HepG2 (cell line): Measurements from ENCODE around the gene RPEL1. TPM values are rescaled to one million over a fixed set of nuclear protein-coding genes. Genes with fewer than 3 reads are reported as not detected.

Experiments used
- ATAC-seq: fragments of 200-7000 bp; cut with Tn5 transposase; 3 replicates; pipeline ENCODE4 v1.9.1; 2020; ENCODE audit warnings: mild to moderate bottlenecking, moderate library complexity
- BruUV-seq: library from RNA; stranded (reverse); fragments of 400-500 nt; replicated peaks from 2 replicates; lab custom pipeline; 2021; lab: Mats Ljungman, UMichigan
- CTCF ChIA-PET: fragments of 300-600 bp; formaldehyde crosslinking; extraction: SDS; loops from one replicate; lab custom pipeline; 2021; ENCODE audit warnings: low total read pairs, inconsistent platforms, low intra/inter-chr PET ratio; lab: Yijun Ruan, JAX
- POLR2A ChIA-PET: fragments of 350-600 bp; sonication (Branson Sonifier 250); formaldehyde crosslinking; loops from one replicate; lab custom pipeline; 2020; ENCODE audit warnings: antibody characterized with exemption, inconsistent platforms; lab: Yijun Ruan, JAX
- DNase-seq: peaks from one replicate; pipeline ENCODE4 v3.0.0-alpha.2; 2015; ENCODE audit warnings: low spot score
- FAIRE-seq: peaks from 3 replicates; lab custom pipeline; 2011; peaks lifted over from hg19 to GRCh38; lab: Jason Lieb, UNC
- H2AFZ ChIP-seq: one replicate; pipeline ENCODE4 v1.6.1; 2011; ENCODE audit warnings: low read length, inconsistent platforms
- H3K27ac ChIP-seq: fragments of 300-600 bp; 3 replicates; pipeline ENCODE4 v1.8.0; 2011; ENCODE audit warnings: mixed run types, mild to moderate bottlenecking, mixed read lengths, low read length, inconsistent platforms; ENCODE audit not compliant: insufficient read depth; ENCODE audit errors: extremely low read length
- H3K27me3 ChIP-seq, 2 experiments: fragments of 200-600 bp in 1 of 2; 2 replicates in 1 of 2; 3 replicates in 1 of 2; pipeline versions ENCODE4 v1.6.0 to v1.8.0; 2011; ENCODE audit warnings: low read length in 2 of 2, mild to moderate bottlenecking in 2 of 2, moderate library complexity in 2 of 2, inconsistent platforms in 1 of 2; ENCODE audit not compliant: insufficient read depth in 2 of 2, control insufficient read depth in 1 of 2
- H3K36me3 ChIP-seq, 2 experiments: fragments of 200-600 bp in 1 of 2; replicated peaks in 1 of 2; 2 replicates in 1 of 2; 3 replicates in 1 of 2; pipeline versions ENCODE4 v1.5.1 to v1.8.0; 2011; ENCODE audit warnings: low read length in 2 of 2, inconsistent platforms in 1 of 2; ENCODE audit not compliant: insufficient read depth in 2 of 2, control insufficient read depth in 1 of 2
- H3K4me1 ChIP-seq: 2 replicates; pipeline ENCODE4 v1.5.1; 2012; ENCODE audit warnings: low read length, inconsistent platforms; ENCODE audit not compliant: insufficient read depth
- H3K4me2 ChIP-seq: 2 replicates; pipeline ENCODE4 v1.6.0; 2011; ENCODE audit warnings: low read depth, low read length, inconsistent platforms
- H3K4me3 ChIP-seq, 3 experiments: fragments of 200-600 bp in 1 of 3; sonication (generic), shearing (Covaris generic) in 1 of 3; replicated peaks in 1 of 3; 2 replicates each; pipeline ENCODE4 v1.5.1; 2011 to 2016; ENCODE audit warnings: low read length in 3 of 3, inconsistent platforms in 2 of 3, low read depth in 2 of 3, mild to moderate bottlenecking in 2 of 3, control low read depth in 1 of 3, mixed read lengths in 1 of 3; ENCODE audit not compliant: insufficient read depth in 1 of 3
- H3K79me2 ChIP-seq: one replicate; pipeline ENCODE4 v1.6.1; 2011; ENCODE audit warnings: low read length, inconsistent platforms; ENCODE audit not compliant: insufficient read depth
- H3K9ac ChIP-seq: 2 replicates; pipeline ENCODE4 v1.6.0; 2011; ENCODE audit warnings: mild to moderate bottlenecking, low read depth, low read length, inconsistent platforms; ENCODE audit not compliant: insufficient read depth
- H3K9me3 ChIP-seq: 2 replicates; pipeline ENCODE4 v1.5.1; 2012; ENCODE audit warnings: mild to moderate bottlenecking, low read length
- H4K20me1 ChIP-seq: 2 replicates; pipeline ENCODE4 v1.6.0; 2011; ENCODE audit warnings: inconsistent platforms, mild to moderate bottlenecking, low read length, moderate library complexity; ENCODE audit not compliant: insufficient read depth
- CCDC6 ChIP-seq: sonication (generic); formaldehyde crosslinking; IDR thresholded peaks from 2 replicates; pipeline ENCODE4 v1.8.1; 2022; ENCODE audit warnings: mild to moderate bottlenecking, missing genetic modification reagents, moderate library complexity
- ERF ChIP-seq: IDR thresholded peaks from 2 replicates; pipeline ENCODE4 v1.6.1; 2018; ENCODE audit warnings: missing biosample characterization, missing genetic modification reagents
- MIER3 ChIP-seq: IDR thresholded peaks from 2 replicates; pipeline ENCODE4 v1.6.1; 2016; ENCODE audit warnings: missing compliant biosample characterization, borderline replicate concordance
- NFIC ChIP-seq: IDR thresholded peaks from 2 replicates; pipeline ENCODE4 v1.6.1; 2012; ENCODE audit warnings: mild to moderate bottlenecking, low read length, inconsistent platforms
- RARA ChIP-seq: IDR thresholded peaks from 2 replicates; pipeline ENCODE4 v1.6.1; 2016; ENCODE audit warnings: missing genetic modification reagents, missing compliant biosample characterization
- TAF1 ChIP-seq: sonication (generic); formaldehyde crosslinking; IDR thresholded peaks from 2 replicates; pipeline ENCODE4 v1.4.0; 2020; ENCODE audit warnings: missing genetic modification reagents
- ZNF251 ChIP-seq: sonication (generic); formaldehyde crosslinking; IDR thresholded peaks from 2 replicates; pipeline ENCODE4 v1.9.0; 2021; ENCODE audit warnings: mild to moderate bottlenecking, missing genetic modification reagents
- ZNF496 ChIP-seq: sonication (generic); formaldehyde crosslinking; IDR thresholded peaks from 2 replicates; pipeline ENCODE4 v1.8.1; 2023; ENCODE audit warnings: mild to moderate bottlenecking, moderate library complexity, missing genetic modification reagents; ENCODE audit not compliant: insufficient replicate concordance
- ZNF543 ChIP-seq: sonication (generic); formaldehyde crosslinking; IDR thresholded peaks from 2 replicates; pipeline ENCODE4 v1.4.0; 2020; ENCODE audit warnings: mild to moderate bottlenecking, missing genetic modification reagents
- ZNF674 ChIP-seq: sonication (generic); formaldehyde crosslinking; IDR thresholded peaks from 2 replicates; pipeline ENCODE4 v1.5.0; 2020; ENCODE audit warnings: low read depth, mild to moderate bottlenecking, missing genetic modification reagents
- WGBS: methylation state at CpG from one replicate; pipeline ENCODE4 v1.1.6; 2017; ENCODE audit warnings: low lambda C conversion rate; 5-methylcytosine and 5-hydroxymethylcytosine counted together
- in situ Hi-C: cut with HindIII; loops from 2 replicates; pipeline ENCODE4 v1.10.0; 2017; ENCODE audit warnings: low pct_unique_long_range_greater_than_20kb; ENCODE audit not compliant: extremely low pct_ligation_motif_present
- intact Hi-C: fragments of 100-400 bp; cut with micrococcal nuclease; formaldehyde crosslinking; loops from one replicate; pipeline ENCODE4 v1.10.0; 2022; ENCODE audit not compliant: unreplicated experiment
- polyA plus RNA-seq, 8 experiments: library from polyadenylated mRNA; depleted of rRNA in 3 of 8; stranded (reverse) in 7 of 8; unstranded in 1 of 8; fragments of >200 nt; fragmentation: Illumina TruSeq in 4 of 8; extraction: Trizol in 4 of 8; gene quantifications; 2 replicates each; pipeline versions ENCODE4 v1.2.1 to v1.2.3, GENCODE V29; 2011 to 2016; ENCODE audit warnings: low read depth in 4 of 8, missing spikeins in 1 of 8, mixed read lengths in 1 of 8; ENCODE audit not compliant: insufficient read depth in 1 of 8
- total RNA-seq, 5 experiments: library from RNA; depleted of rRNA; stranded (reverse); fragments of >200 nt; fragmentation: Illumina TruSeq; extraction: Trizol; gene quantifications; 2 replicates each; pipeline ENCODE4 v1.2.3, GENCODE V29; 2016; ENCODE audit warnings: low read depth in 1 of 5
- TF ChIP-seq, protein P1 (sequence below): sonication (generic); formaldehyde crosslinking; IDR thresholded peaks from 2 replicates; pipeline ENCODE4 v1.4.0; 2020; ENCODE audit warnings: missing genetic modification reagents, borderline replicate concordance
- TF ChIP-seq, protein P2 (sequence below), 2 experiments: sonication (generic) in 1 of 2; formaldehyde crosslinking in 1 of 2; IDR thresholded peaks; 2 replicates each; pipeline versions ENCODE4 v1.6.1 to v1.9.0; 2014 to 2022; ENCODE audit warnings: antibody characterized with exemption in 1 of 2, borderline replicate concordance in 1 of 2, inconsistent platforms in 1 of 2, low read depth in 1 of 2, missing genetic modification reagents in 1 of 2
- TF ChIP-seq, protein P3 (sequence below): sonication (generic); formaldehyde crosslinking; IDR thresholded peaks from 2 replicates; pipeline ENCODE4 v1.4.0; 2020; ENCODE audit warnings: low read depth, missing genetic modification reagents

RPEL1 gene
- total and polyA plus RNA-seq, 2 of the 13 experiments (the other 11 are each of a cell fraction or from before 2014, with no cell fraction given), result 0.04 to 0.07 TPM

DNA sequence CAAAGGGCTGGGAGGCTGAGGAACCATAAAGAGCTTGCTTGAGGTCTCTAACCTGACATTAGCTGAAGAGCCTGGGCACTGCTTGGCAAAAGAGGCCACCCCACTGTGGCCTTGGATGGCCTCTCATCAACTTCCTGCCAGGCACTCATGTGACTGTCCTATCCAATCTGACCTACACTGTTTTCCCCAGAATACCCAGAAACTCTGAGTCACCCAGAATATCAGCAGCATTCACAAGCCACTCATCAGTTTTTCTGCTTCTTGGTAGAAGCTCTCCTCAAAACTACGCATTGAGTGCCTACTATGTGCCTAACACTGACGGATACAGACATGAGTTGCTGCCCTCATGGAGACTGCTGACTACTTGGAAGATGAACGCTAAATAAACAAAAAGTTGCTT is 48.5 kb upstream of the RPEL1 start:
- no peak for FAIRE-seq
- Histone ChIP-seq H3K9ac (no peak overlapping the region), H2AFZ (peak overlapping the region; percentile 39), H3K79me2 (peaks cover 6% of the 10 kb centered on the region), H3K9me3 (no peaks in the 10 kb centered on the region), H3K4me2 (peak overlapping the region; percentile 43), H3K4me3 (no peak overlapping the region), H4K20me1 (no peaks in the 10 kb centered on the region), H3K27me3 (no peaks in the 10 kb centered on the region; a peak in 1 of 5 replicates), H3K27ac (peak overlapping the region; percentile 51), H3K36me3 (no peaks in the 10 kb centered on the region), H3K4me1 (peaks cover 51% of the 10 kb centered on the region)
- 76% methylated on average over 3 of the region's 3 CpGs for WGBS
- in situ Hi-C loops (loop anchor here (5.0 kb wide), 1 partner anchor 40 kb away; no protein-coding TSS in a partner anchor), intact Hi-C loops (no loop called here)
- DNase-seq, result peak; percentile 78
- ChIA-PET CTCF (no interaction called here), POLR2A (interaction anchor here (1.0 to 3.1 kb wide), 5 partner anchors 12 to 47 kb away, joined by 3 to 22 read pairs (median 4); no protein-coding TSS in a partner anchor)
- no TSS peak for BruUV-seq
- ATAC-seq, result peak; percentile 55
- 0 out of 2 replicates have a peak, but pooled peaks have one; percentile 51 for TF ChIP-seq MIER3 (CRISPR knock-in tag)
- no peak for TF ChIP-seq ZNF251 (CRISPR knock-in tag)
- TF ChIP-seq ZNF496 (CRISPR knock-in tag), result no peak
- TF ChIP-seq TAF1, result peak; percentile 32; the same call in 1 of the 2 replicates
- TF ChIP-seq CCDC6 (CRISPR knock-in tag), result no peak
- TF ChIP-seq, protein P1, sequence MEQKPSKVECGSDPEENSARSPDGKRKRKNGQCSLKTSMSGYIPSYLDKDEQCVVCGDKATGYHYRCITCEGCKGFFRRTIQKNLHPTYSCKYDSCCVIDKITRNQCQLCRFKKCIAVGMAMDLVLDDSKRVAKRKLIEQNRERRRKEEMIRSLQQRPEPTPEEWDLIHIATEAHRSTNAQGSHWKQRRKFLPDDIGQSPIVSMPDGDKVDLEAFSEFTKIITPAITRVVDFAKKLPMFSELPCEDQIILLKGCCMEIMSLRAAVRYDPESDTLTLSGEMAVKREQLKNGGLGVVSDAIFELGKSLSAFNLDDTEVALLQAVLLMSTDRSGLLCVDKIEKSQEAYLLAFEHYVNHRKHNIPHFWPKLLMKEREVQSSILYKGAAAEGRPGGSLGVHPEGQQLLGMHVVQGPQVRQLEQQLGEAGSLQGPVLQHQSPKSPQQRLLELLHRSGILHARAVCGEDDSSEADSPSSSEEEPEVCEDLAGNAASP, result peak; percentile 96
- TF ChIP-seq ZNF543 (CRISPR knock-in tag), result no peak
- TF ChIP-seq, protein P2, sequence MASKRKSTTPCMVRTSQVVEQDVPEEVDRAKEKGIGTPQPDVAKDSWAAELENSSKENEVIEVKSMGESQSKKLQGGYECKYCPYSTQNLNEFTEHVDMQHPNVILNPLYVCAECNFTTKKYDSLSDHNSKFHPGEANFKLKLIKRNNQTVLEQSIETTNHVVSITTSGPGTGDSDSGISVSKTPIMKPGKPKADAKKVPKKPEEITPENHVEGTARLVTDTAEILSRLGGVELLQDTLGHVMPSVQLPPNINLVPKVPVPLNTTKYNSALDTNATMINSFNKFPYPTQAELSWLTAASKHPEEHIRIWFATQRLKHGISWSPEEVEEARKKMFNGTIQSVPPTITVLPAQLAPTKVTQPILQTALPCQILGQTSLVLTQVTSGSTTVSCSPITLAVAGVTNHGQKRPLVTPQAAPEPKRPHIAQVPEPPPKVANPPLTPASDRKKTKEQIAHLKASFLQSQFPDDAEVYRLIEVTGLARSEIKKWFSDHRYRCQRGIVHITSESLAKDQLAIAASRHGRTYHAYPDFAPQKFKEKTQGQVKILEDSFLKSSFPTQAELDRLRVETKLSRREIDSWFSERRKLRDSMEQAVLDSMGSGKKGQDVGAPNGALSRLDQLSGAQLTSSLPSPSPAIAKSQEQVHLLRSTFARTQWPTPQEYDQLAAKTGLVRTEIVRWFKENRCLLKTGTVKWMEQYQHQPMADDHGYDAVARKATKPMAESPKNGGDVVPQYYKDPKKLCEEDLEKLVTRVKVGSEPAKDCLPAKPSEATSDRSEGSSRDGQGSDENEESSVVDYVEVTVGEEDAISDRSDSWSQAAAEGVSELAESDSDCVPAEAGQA (IDR thresholded peaks at IDR 0.05; ENCODE audit: low read depth), result no peak
- TF ChIP-seq, protein P2 (CRISPR knock-in tag; IDR thresholded peaks at IDR 0.05; ENCODE audit: borderline replicate concordance), result no peak
- no peak for TF ChIP-seq NFIC
- TF ChIP-seq, protein P3, sequence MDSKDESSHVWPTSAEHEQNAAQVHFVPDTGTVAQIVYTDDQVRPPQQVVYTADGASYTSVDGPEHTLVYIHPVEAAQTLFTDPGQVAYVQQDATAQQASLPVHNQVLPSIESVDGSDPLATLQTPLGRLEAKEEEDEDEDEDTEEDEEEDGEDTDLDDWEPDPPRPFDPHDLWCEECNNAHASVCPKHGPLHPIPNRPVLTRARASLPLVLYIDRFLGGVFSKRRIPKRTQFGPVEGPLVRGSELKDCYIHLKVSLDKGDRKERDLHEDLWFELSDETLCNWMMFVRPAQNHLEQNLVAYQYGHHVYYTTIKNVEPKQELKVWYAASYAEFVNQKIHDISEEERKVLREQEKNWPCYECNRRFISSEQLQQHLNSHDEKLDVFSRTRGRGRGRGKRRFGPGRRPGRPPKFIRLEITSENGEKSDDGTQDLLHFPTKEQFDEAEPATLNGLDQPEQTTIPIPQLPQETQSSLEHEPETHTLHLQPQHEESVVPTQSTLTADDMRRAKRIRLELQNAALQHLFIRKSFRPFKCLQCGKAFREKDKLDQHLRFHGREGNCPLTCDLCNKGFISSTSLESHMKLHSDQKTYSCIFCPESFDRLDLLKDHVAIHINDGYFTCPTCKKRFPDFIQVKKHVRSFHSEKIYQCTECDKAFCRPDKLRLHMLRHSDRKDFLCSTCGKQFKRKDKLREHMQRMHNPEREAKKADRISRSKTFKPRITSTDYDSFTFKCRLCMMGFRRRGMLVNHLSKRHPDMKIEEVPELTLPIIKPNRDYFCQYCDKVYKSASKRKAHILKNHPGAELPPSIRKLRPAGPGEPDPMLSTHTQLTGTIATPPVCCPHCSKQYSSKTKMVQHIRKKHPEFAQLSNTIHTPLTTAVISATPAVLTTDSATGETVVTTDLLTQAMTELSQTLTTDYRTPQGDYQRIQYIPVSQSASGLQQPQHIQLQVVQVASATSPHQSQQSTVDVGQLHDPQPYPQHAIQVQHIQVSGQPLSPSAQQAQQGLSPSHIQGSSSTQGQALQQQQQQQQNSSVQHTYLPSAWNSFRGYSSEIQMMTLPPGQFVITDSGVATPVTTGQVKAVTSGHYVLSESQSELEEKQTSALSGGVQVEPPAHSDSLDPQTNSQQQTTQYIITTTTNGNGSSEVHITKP, result no peak
- no peak for TF ChIP-seq ZNF674
- TF ChIP-seq ERF, result 0 out of 2 replicates have a peak, but pooled peaks have one; percentile 32
- peak; percentile 57 for TF ChIP-seq RARA (CRISPR knock-in tag)
